GM12878 (cell line): Measurements from ENCODE around the gene SDK2. TPM values are rescaled to one million over a fixed set of nuclear protein-coding genes. Genes with fewer than 3 reads are reported as not detected.

Experiments used
- ATAC-seq: fragments of 200-7000 bp; cut with Tn5 transposase; 3 replicates; pipeline ENCODE4 v1.9.1; 2020; ENCODE audit warnings: mild to moderate bottlenecking, moderate library complexity
- BruUV-seq: library from RNA; stranded (reverse); fragments of 400-500 nt; replicated peaks from 2 replicates; lab custom pipeline; 2021; lab: Mats Ljungman, UMichigan
- CTCF ChIA-PET: fragments of 300-600 bp; sonication (Branson Sonifier 250); formaldehyde crosslinking; extraction: SDS; loops from one replicate; lab custom pipeline; 2021; ENCODE audit warnings: inconsistent platforms; lab: Yijun Ruan, JAX
- POLR2A ChIA-PET: fragments of 350-600 bp; formaldehyde crosslinking; extraction: SDS; loops from one replicate; lab custom pipeline; 2021; ENCODE audit warnings: inconsistent platforms; lab: Charles Lee
- RAD21 ChIA-PET: fragments of 300-600 bp; sonication (Branson Sonifier 250); formaldehyde crosslinking; loops from one replicate; lab custom pipeline; 2023; ENCODE audit warnings: antibody characterized with exemption; ENCODE audit not compliant: unreplicated experiment; lab: Charles Lee
- SMC1A ChIA-PET: fragments of 300-600 bp; sonication (Branson Sonifier 250); formaldehyde crosslinking; loops from one replicate; lab custom pipeline; 2023; ENCODE audit not compliant: unreplicated experiment, uncharacterized antibody; lab: Charles Lee
- DNase-seq: peaks from one replicate; pipeline ENCODE4 v3.0.0-alpha.2; 2011; ENCODE audit warnings: low read depth, low spot score
- FAIRE-seq: peaks from 3 replicates; lab custom pipeline; 2011; peaks lifted over from hg19 to GRCh38; lab: Jason Lieb, UNC
- H2AFZ ChIP-seq: 2 replicates; pipeline ENCODE4 v1.6.0; 2011; ENCODE audit warnings: low read depth, low read length, control low read depth; ENCODE audit not compliant: control insufficient read depth
- H3K27ac ChIP-seq: 2 replicates; pipeline ENCODE4 v1.5.1; 2011; ENCODE audit warnings: control low read depth; ENCODE audit not compliant: control insufficient read depth, insufficient read depth
- H3K27me3 ChIP-seq, 2 experiments: replicated peaks in 1 of 2; 2 replicates each; pipeline versions ENCODE4 v1.6.0 to v1.6.1; 2011; ENCODE audit warnings: low read length in 1 of 2; ENCODE audit not compliant: control insufficient read depth in 2 of 2, insufficient read depth in 2 of 2
- H3K36me3 ChIP-seq, 2 experiments: 2 replicates each; pipeline ENCODE4 v1.5.1; 2011; ENCODE audit warnings: low read length in 1 of 2; ENCODE audit not compliant: control insufficient read depth in 2 of 2, insufficient read depth in 2 of 2
- H3K4me1 ChIP-seq: 2 replicates; pipeline ENCODE4 v1.6.1; 2011; ENCODE audit warnings: mild to moderate bottlenecking, low read length, moderate library complexity, mixed read lengths; ENCODE audit not compliant: control insufficient read depth, insufficient read depth
- H3K4me2 ChIP-seq: 2 replicates; pipeline ENCODE4 v1.6.0; 2011; ENCODE audit warnings: control low read depth; ENCODE audit not compliant: control insufficient read depth, insufficient read depth
- H3K4me3 ChIP-seq: fragments of 200-600 bp; sonication (generic); 2 replicates; pipeline ENCODE4 v1.5.1; 2016
- H3K79me2 ChIP-seq: 2 replicates; pipeline ENCODE4 v1.6.0; 2011; ENCODE audit warnings: low read length; ENCODE audit not compliant: control insufficient read depth, insufficient read depth
- H3K9ac ChIP-seq: 2 replicates; pipeline ENCODE4 v1.8.0; 2011; ENCODE audit warnings: low read length, control low read depth, mixed read lengths; ENCODE audit not compliant: control insufficient read depth, insufficient read depth
- H3K9me3 ChIP-seq: replicated peaks from 3 replicates; pipeline ENCODE4 v1.5.1; 2011; ENCODE audit warnings: mild to moderate bottlenecking, low read length; ENCODE audit not compliant: control insufficient read depth, insufficient read depth
- H4K20me1 ChIP-seq: 2 replicates; pipeline ENCODE4 v1.6.0; 2011; ENCODE audit not compliant: control insufficient read depth, insufficient read depth
- CBFB ChIP-seq: IDR thresholded peaks from 2 replicates; pipeline ENCODE4 v1.6.1; 2016; ENCODE audit warnings: antibody characterized with exemption, low read depth
- CREM ChIP-seq: IDR thresholded peaks from 2 replicates; pipeline ENCODE4 v1.6.1; 2014; ENCODE audit warnings: antibody characterized with exemption, low read depth
- KDM1A ChIP-seq: fragments of 200-600 bp; sonication (generic); IDR thresholded peaks from 2 replicates; pipeline ENCODE4 v1.6.1; 2016; ENCODE audit warnings: borderline replicate concordance
- POLR2A ChIP-seq: IDR thresholded peaks from 2 replicates; pipeline ENCODE4 v1.6.1; 2011; ENCODE audit warnings: low read depth, mild to moderate bottlenecking, low read length
- WGBS: methylation state at CpG from one replicate; pipeline ENCODE4 v1.1.6; 2016; ENCODE audit warnings: low lambda C conversion rate; ENCODE audit not compliant: insufficient replicate concordance, insufficient coverage; ENCODE audit errors: missing lambda C conversion rate; 5-methylcytosine and 5-hydroxymethylcytosine counted together
- in situ Hi-C: fragments of 300-500 bp; cut with MboI; formaldehyde crosslinking; loops from 9 replicates; pipeline ENCODE4 v1.14.3; 2018; ENCODE audit warnings: mixed read lengths
- intact Hi-C: fragments of 100-400 bp; cut with micrococcal nuclease; formaldehyde crosslinking; loops from one replicate; pipeline ENCODE4 v1.14.2; 2022; ENCODE audit not compliant: unreplicated experiment
- polyA plus RNA-seq, 11 experiments: library from polyadenylated mRNA; depleted of rRNA in 4 of 11; unstranded in 6 of 11; stranded (reverse) in 5 of 11; fragments of >200 nt; fragmentation: Nextera tagmentation in 4 of 11; fragmentation: Illumina TruSeq in 1 of 11; extraction: Ambion mirVana in 4 of 11; extraction: Trizol in 1 of 11; gene quantifications; 1 replicate in 1 of 11; 2 replicates in 10 of 11; pipeline versions ENCODE4 v1.2.1 to v1.2.3, GENCODE V29; 2011 to 2016; ENCODE audit warnings: inconsistent platforms in 2 of 11, missing spikeins in 2 of 11, low read depth in 1 of 11
- total RNA-seq, 4 experiments: library from RNA; depleted of rRNA in 3 of 4; stranded (reverse); fragments of >200 nt in 3 of 4; fragmentation: Illumina TruSeq in 1 of 4; extraction: Trizol in 1 of 4; gene quantifications; 2 replicates each; pipeline versions ENCODE4 v1.2.1 to v1.2.3, GENCODE V29; 2013 to 2021
- TF ChIP-seq, protein P1 (sequence below): fragments of 450-650 bp; IDR thresholded peaks from 2 replicates; pipeline ENCODE4 v1.6.1; 2017; ENCODE audit warnings: antibody characterized with exemption, mild to moderate bottlenecking, moderate library complexity
- TF ChIP-seq, protein P2 (sequence below): IDR thresholded peaks from 2 replicates; pipeline ENCODE4 v1.6.1; 2012; ENCODE audit warnings: low read depth, low read length, improper control_type of control experiment
- TF ChIP-seq, protein P3 (sequence below): IDR thresholded peaks from 2 replicates; pipeline ENCODE4 v1.6.1; 2012; ENCODE audit warnings: low read depth, low read length, improper control_type of control experiment
- TF ChIP-seq, protein P4 (sequence below): fragments of 450-650 bp; IDR thresholded peaks from 2 replicates; pipeline ENCODE4 v1.6.1; 2014; ENCODE audit warnings: mild to moderate bottlenecking
- TF ChIP-seq, protein P5 (sequence below): fragments of 450-650 bp; formaldehyde crosslinking; IDR thresholded peaks from 2 replicates; pipeline ENCODE4 v1.4.0; 2022; ENCODE audit warnings: mild to moderate bottlenecking, moderate library complexity

The SDK2 gene
- total and polyA plus RNA-seq, 10 of the 15 experiments (the other 5 are each of a cell fraction or from before 2014, with no cell fraction given): 0.03 to 0.08 (median 0.03) TPM; not detected in 7

DNA sequence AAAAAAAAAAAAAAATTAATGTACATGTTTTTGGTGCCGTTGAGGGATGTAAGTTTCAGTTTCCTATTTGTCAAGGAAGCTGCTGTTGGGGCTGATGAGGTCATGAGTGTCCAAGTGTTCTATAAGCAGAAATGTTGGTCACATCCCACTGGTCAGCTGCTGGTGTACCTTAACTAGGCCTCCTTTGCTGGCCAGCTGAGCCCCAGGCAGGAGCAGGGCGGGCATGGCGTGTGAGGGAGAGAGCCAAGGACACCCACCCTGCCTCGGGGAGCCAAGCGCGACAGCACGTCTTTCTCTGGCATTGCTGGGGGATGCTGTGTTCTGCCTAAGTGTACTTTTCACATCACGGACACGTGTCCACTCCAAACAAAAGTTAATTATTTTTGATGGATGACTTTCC is 224.4 kb downstream of the SDK2 start:
- H3K9me3 ChIP-seq: no peaks in the 10 kb centered on the region
- H3K27me3 ChIP-seq: no peaks in the 10 kb centered on the region
- TF ChIP-seq CREM: no peak
- no peak for TF ChIP-seq POLR2A
- TF ChIP-seq, protein P1, sequence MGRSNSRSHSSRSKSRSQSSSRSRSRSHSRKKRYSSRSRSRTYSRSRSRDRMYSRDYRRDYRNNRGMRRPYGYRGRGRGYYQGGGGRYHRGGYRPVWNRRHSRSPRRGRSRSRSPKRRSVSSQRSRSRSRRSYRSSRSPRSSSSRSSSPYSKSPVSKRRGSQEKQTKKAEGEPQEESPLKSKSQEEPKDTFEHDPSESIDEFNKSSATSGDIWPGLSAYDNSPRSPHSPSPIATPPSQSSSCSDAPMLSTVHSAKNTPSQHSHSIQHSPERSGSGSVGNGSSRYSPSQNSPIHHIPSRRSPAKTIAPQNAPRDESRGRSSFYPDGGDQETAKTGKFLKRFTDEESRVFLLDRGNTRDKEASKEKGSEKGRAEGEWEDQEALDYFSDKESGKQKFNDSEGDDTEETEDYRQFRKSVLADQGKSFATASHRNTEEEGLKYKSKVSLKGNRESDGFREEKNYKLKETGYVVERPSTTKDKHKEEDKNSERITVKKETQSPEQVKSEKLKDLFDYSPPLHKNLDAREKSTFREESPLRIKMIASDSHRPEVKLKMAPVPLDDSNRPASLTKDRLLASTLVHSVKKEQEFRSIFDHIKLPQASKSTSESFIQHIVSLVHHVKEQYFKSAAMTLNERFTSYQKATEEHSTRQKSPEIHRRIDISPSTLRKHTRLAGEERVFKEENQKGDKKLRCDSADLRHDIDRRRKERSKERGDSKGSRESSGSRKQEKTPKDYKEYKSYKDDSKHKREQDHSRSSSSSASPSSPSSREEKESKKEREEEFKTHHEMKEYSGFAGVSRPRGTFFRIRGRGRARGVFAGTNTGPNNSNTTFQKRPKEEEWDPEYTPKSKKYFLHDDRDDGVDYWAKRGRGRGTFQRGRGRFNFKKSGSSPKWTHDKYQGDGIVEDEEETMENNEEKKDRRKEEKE: no peak
- no peak overlapping the region for H3K9ac ChIP-seq
- no TSS peak for BruUV-seq
- H4K20me1 ChIP-seq: no peaks in the 10 kb centered on the region
- ChIA-PET CTCF (interaction anchor here (1.8 kb wide), 1 partner anchor 10 kb away, joined by 4 read pairs; no protein-coding TSS in a partner anchor), POLR2A (interaction anchor here (0.7 kb wide), 2 partner anchors 1555 to 1991 kb away, joined by 3 read pairs; no protein-coding TSS in a partner anchor), RAD21 (no interaction called here), SMC1A (no interaction called here)
- no peak for ATAC-seq
- no peaks in the 10 kb centered on the region for H3K4me1 ChIP-seq
- no peak overlapping the region for H3K4me2 ChIP-seq
- H2AFZ ChIP-seq: no peak overlapping the region
- no peaks in the 10 kb centered on the region for H3K36me3 ChIP-seq
- DNase-seq: no peak
- no peak overlapping the region for H3K27ac ChIP-seq
- FAIRE-seq: no peak
- WGBS: 54% methylated on average over 9 of the region's 9 CpGs
- no peak overlapping the region for H3K4me3 ChIP-seq
- intact Hi-C loops: no loop called here
- in situ Hi-C loops: no loop called here
- H3K79me2 ChIP-seq: no peaks in the 10 kb centered on the region

DNA sequence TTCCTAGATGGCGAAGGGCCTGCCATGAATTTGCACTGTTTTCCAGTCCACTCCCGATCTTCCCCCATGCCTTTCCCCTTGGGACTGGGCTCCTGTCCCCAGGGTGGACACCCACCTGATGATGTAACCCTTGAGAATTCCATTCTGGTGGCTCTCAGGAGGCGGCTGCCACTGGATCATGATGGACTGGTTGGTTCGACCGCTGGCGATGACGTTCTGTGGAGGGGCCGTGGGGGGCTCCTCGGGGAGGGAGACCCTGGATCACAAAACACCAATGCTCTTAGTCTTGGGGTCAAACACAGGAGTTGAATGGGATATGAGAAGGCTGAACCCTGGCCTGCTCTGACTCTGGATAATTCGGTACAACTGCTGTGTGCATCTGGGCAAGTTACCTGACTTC is 225.2 kb downstream of the SDK2 start:
- ChIA-PET POLR2A (no interaction called here), SMC1A (no interaction called here), RAD21 (no interaction called here), CTCF (interaction anchor here (1.8 kb wide), 1 partner anchor 11 kb away, joined by 4 read pairs; no protein-coding TSS in a partner anchor)
- intact Hi-C loops: no loop called here
- no peak overlapping the region for H3K27ac ChIP-seq
- H3K9me3 ChIP-seq: no peaks in the 10 kb centered on the region
- no peak overlapping the region for H3K9ac ChIP-seq
- H3K4me1 ChIP-seq: no peaks in the 10 kb centered on the region
- ATAC-seq (no peak), DNase-seq (no peak), FAIRE-seq (no peak)
- 26% methylated on average over 10 of the region's 10 CpGs for WGBS
- H3K4me3 ChIP-seq: no peak overlapping the region
- in situ Hi-C loops: no loop called here
- H3K79me2 ChIP-seq: no peaks in the 10 kb centered on the region
- no TSS peak for BruUV-seq
- H3K36me3 ChIP-seq: no peaks in the 10 kb centered on the region
- no peak overlapping the region for H3K4me2 ChIP-seq
- no peaks in the 10 kb centered on the region for H3K27me3 ChIP-seq
- no peaks in the 10 kb centered on the region for H4K20me1 ChIP-seq
- H2AFZ ChIP-seq: no peak overlapping the region
- TF ChIP-seq, protein P2, sequence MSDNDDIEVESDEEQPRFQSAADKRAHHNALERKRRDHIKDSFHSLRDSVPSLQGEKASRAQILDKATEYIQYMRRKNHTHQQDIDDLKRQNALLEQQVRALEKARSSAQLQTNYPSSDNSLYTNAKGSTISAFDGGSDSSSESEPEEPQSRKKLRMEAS: no peak
- TF ChIP-seq, protein P3, sequence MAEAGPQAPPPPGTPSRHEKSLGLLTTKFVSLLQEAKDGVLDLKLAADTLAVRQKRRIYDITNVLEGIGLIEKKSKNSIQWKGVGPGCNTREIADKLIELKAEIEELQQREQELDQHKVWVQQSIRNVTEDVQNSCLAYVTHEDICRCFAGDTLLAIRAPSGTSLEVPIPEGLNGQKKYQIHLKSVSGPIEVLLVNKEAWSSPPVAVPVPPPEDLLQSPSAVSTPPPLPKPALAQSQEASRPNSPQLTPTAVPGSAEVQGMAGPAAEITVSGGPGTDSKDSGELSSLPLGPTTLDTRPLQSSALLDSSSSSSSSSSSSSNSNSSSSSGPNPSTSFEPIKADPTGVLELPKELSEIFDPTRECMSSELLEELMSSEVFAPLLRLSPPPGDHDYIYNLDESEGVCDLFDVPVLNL: no peak
- TF ChIP-seq KDM1A: no peak
- TF ChIP-seq CBFB: no peak
- TF ChIP-seq, protein P4, sequence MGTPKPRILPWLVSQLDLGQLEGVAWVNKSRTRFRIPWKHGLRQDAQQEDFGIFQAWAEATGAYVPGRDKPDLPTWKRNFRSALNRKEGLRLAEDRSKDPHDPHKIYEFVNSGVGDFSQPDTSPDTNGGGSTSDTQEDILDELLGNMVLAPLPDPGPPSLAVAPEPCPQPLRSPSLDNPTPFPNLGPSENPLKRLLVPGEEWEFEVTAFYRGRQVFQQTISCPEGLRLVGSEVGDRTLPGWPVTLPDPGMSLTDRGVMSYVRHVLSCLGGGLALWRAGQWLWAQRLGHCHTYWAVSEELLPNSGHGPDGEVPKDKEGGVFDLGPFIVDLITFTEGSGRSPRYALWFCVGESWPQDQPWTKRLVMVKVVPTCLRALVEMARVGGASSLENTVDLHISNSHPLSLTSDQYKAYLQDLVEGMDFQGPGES: no peak
- TF ChIP-seq, protein P5, sequence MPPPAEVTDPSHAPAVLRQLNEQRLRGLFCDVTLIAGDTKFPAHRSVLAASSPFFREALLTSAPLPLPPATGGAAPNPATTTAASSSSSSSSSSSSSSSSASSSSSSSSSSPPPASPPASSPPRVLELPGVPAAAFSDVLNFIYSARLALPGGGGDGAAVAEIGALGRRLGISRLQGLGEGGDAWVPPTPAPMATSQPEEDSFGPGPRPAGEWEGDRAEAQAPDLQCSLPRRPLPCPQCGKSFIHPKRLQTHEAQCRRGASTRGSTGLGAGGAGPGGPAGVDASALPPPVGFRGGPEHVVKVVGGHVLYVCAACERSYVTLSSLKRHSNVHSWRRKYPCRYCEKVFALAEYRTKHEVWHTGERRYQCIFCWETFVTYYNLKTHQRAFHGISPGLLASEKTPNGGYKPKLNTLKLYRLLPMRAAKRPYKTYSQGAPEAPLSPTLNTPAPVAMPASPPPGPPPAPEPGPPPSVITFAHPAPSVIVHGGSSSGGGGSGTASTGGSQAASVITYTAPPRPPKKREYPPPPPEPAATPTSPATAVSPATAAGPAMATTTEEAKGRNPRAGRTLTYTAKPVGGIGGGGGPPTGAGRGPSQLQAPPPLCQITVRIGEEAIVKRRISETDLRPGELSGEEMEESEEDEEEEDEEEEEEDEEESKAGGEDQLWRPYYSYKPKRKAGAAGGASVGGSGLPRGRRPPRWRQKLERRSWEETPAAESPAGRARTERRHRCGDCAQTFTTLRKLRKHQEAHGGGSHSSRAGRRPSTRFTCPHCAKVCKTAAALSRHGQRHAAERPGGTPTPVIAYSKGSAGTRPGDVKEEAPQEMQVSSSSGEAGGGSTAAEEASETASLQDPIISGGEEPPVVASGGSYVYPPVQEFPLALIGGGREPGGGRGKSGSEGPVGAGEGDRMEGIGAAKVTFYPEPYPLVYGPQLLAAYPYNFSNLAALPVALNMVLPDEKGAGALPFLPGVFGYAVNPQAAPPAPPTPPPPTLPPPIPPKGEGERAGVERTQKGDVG (CRISPR knock-in tag): no peak
